RPMI7951 (cell line): ENCODE measurements around the gene HOXC5. TPM values are rescaled to one million over a fixed set of nuclear protein-coding genes. Genes with fewer than 3 reads are reported as not detected.
"Not testable (repeated sequence)": the region's sequence is repeated elsewhere in the genome, so short reads cannot be mapped to it uniquely, and the experiment has no call there.

Experiments
- DNase-seq: peaks from one replicate; pipeline ENCODE4 v3.0.0-alpha.2; 2012; ENCODE audit warnings: low read depth
- total RNA-seq: library from RNA; depleted of rRNA; stranded (reverse); fragments of >200 nt; shearing (Covaris generic); gene quantifications from 2 replicates; pipeline ENCODE4 v1.2.3, GENCODE V29; 2014; rRNA removed

HOXC5 gene
- total RNA-seq, 1 experiment from 2014 or later: 2.0 TPM

GRCh38 chr12:54060975-54061778 is 28.3 kb downstream of the HOXC5 start:
- no peak for DNase-seq

- no peak for DNase-seq
Observed at GRCh38 chr12:54065677-54066076, 32.8 kb downstream of the HOXC5 start.

DNA sequence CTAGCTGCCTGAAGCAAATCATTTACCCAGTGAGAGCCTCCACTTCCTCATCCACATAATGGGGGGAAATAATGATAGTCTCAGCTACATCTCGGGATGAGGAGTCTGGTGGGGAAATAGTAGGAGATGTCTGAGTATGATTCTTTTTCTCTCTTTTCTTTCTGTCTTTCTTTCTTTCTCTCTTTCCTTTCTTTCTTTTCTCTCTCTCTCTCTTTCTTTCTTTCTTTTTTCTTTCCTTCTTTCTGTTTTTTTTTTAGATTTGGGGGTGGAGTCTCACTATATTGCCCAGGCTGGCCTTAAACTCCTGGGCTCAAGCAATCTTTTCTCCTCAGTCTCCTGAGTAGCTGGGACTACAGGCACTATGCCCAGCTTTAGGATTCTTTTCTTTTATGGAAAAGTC is 33.6 kb downstream of the HOXC5 start:
- DNase-seq: no peak

- no peak for DNase-seq
Observed at GRCh38 chr12:54068418-54069070, 35.7 kb downstream of the HOXC5 start.

DNA sequence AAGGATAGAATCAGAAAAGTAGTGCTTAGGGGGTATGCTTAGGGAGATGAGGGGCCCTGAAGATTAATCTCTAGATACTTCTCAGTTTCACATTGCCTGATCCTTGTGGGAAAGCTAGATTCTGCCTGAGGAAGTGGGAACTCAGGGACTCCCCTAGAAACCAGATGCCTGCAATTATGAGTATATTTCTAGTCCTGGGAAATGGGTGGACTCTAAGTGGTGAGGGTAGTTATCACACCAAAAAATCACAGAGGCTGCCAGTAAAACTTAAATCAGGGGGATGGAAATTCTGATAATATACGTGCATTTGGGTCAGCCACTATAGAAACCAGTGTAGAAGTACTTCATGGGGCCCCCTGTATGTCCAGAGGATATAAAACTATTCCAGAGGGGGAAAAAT is 39.1 kb downstream of the HOXC5 start:
- DNase-seq: no peak

- DNase-seq: no peak
Observed at GRCh38 chr12:54074308-54074707, 41.5 kb downstream of the HOXC5 start.

- no peak for DNase-seq
Observed at GRCh38 chr12:54075409-54075808, 42.6 kb downstream of the HOXC5 start.

GRCh38 chr12:54075974-54076373 is 43.1 kb downstream of the HOXC5 start:
- no peak for DNase-seq

- DNase-seq: not testable (repeated sequence)
Observed at GRCh38 chr12:54077843-54078242, 45.0 kb downstream of the HOXC5 start.

- DNase-seq: not testable (repeated sequence)
Observed at GRCh38 chr12:54079115-54079514, 46.3 kb downstream of the HOXC5 start.

- not testable (repeated sequence) for DNase-seq
Observed at GRCh38 chr12:54080008-54080924, 47.4 kb downstream of the HOXC5 start.

GRCh38 chr12:54081053-54081514 is 48.2 kb downstream of the HOXC5 start:
- DNase-seq: peak; percentile 35

- peak; percentile 27 for DNase-seq
Observed at GRCh38 chr12:54081581-54082396, 48.9 kb downstream of the HOXC5 start.

GRCh38 chr12:54082397-54082892 is 49.6 kb downstream of the HOXC5 start:
- DNase-seq: peak; percentile 28

Other genes starting within 250 kb of the HOXC5 start
- gene HOXC13, start 94.2 kb upstream of the HOXC5 start, total RNA-seq: 0.48 and 0.78 TPM in 2 replicates
- gene HOXC12, start 78.1 kb upstream of the HOXC5 start, total RNA-seq: not detected in 2 replicates
- 0.10 and 0.36 TPM in 2 replicates for gene HOXC11, start 59.9 kb upstream of the HOXC5 start, total RNA-seq
- gene HOTAIR, start 58.1 kb upstream of the HOXC5 start, total RNA-seq: not detected in 2 replicates
- gene HOXC10, start 47.9 kb upstream of the HOXC5 start, total RNA-seq: 4.0 and 5.1 TPM in 2 replicates
- gene HOXC9, start 32.9 kb upstream of the HOXC5 start, total RNA-seq: 4.3 and 5.9 TPM in 2 replicates
- 0.88 and 1.8 TPM in 2 replicates for gene HOXC8, start 24.1 kb upstream of the HOXC5 start, total RNA-seq
- gene HOXC6, start 4.6 kb upstream of the HOXC5 start, total RNA-seq: 0.84 and 1.5 TPM in 2 replicates
- 2.5 and 4.7 TPM in 2 replicates for gene HOXC4, start 20.8 kb downstream of the HOXC5 start, total RNA-seq
- gene SMUG1, start 155.9 kb downstream of the HOXC5 start, total RNA-seq: 44.7 and 68.8 TPM in 2 replicates
- gene CBX5, start 247.1 kb downstream of the HOXC5 start, total RNA-seq: 29.4 and 30.4 TPM in 2 replicates
- 257 and 266 TPM in 2 replicates for gene HNRNPA1, start 247.7 kb downstream of the HOXC5 start, total RNA-seq